DMS53 treated with DMSO at 0.1 percent for 48 hours (cell line): ENCODE data around the gene KRT76.
"Not testable (repeated sequence)": the region's sequence is repeated elsewhere in the genome, so short reads cannot be mapped to it uniquely, and the experiment has no call there.

Source experiments
- DNase-seq: peaks from one replicate; lab custom pipeline; 2025; ENCODE audit not compliant: unreplicated experiment; lab: John Stamatoyannopoulos, UW

KRT76 gene

DNA sequence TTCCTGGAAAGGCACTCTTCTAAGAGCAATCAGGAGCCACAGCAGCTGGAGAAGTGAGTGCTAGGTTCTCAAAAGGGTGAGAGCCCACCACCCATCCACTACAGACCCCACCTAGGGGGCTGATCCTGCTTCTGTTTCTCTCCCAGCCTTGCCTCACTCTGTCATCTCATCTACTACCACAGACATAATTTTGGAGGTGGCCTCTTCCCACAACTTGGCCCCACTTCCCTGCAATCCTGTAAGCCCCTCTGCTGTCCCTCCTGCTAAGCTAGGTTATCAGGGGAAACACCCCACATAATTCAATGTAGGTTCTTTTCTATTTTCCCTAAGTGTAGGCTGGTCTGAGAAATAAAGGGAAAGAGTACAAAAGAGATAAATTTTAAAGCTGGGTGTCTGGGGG, 16.5 kb downstream of the KRT76 start:
- DNase-seq: no peak

DNA sequence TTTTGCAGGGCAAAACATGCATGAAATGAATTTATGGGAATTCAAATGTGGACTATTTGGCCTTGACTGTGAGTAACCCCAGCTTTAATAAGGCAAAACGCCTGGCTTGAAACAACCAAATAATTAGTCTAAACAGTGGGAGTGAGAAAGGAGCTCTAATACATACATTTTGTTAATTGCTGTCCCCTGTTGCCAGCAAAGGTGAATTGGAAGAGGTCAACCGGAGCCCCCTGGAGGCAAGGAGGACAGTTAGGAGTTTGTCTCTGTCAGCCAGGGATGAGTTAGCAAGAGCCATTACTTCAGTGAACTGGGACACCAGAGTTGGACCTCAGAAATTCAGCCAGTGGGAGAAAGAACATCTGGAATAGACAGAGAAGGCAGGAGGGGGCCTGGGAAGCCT, 17.4 kb downstream of the KRT76 start:
- no peak for DNase-seq

DNA sequence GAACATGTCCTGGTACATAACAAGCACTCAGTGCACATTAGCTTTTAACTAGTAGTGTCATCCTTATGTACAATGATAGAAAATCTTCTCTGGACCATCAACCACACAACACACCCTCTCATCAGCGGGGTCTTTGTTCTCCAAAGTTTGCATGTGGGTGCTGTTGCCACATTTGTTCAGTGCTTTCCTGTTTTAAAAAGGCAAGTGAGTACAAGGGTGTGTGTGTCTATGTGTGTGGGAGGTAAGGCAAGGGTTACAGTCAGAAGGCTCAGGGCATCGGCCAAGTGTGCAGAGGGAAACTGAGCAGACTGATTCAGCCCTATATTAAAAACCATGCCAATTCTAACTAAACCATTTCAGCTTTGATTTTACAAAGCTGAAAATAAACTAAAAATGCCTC, 17.9 kb downstream of the KRT76 start:
- no peak for DNase-seq

DNA sequence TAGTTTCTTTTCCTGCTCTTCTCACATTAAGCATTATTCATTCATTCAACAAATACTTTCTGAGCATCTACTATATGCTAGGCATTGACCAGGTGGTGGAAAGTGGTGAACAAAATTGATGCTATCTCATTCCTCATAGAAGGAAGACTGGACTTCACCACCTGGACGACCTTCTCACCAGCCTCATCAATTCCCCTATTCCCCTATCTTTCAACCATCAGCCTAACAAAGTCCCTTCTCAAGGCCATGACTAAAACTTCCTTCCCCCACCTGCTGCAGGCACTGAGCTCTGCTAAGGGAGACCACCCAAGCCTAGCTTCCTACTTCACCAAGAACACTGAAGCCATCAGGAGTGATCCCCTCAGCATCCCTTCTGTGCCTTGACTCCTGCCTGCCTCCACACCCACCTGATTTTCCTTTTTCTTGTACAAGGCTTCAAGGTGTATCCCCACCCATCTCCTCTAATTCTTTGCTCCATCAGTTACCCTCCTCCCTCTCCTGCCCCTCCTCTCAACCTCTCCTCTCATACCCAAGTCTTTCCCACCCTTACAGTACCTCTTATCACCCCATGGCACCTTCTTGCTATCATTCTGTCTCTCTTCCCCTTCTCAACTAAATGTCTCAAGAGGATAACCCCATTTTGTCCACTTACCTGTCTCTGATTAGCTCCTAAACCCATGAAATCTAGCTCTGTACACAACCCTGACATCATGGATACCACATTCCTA, 19.5 kb downstream of the KRT76 start:
- DNase-seq: no peak

DNA sequence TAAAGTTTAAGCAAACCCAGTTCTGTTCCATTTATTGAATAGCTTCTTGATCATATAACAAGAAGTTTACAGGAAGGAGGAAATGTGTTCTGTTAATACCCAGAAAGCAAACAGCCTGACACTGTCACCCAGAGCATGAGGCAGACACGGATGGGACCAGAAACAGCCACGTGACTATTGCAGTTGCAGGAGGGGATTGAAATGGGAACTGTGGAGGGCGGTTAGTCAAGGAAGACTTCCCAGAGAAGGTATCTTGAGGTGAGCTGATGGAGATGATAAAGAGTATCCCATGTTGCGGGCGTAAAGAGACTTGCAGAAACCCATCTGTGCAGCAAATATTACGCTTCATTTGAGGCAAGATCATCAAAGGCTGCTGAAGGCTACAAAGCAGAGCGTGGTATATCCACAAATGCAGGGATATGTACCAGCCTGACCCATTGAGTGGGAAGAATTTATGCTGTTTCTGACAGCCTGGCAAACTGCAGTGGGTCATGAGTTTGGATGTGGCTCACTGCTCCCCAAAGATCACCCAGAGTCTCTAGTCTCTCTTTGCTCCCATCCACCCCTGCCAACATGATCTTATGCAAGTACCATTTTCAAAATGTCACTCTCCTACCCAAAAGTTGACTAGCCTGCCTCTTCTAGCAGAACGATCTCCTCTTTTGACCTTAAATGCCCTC, 20.7 kb downstream of the KRT76 start:
- no peak for DNase-seq

DNA sequence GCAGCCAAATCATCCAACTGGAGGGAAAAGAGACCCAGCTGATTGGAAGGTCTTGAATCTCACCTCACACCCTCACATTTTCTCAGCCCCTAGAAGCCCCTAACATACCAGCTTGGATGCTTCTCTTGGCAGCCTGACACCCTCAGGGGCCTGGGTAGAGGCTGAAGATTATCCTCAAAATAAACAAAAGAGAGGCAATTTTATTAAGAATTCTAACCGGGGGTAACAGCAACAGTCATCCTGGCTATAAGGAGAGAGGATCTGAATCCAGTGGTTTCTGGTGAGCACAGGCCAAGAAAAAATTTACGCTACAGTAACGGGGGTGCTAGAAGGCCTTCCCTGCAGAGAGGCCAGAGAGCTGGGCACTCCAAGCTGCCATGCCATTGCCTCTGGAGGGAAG, 21.6 kb downstream of the KRT76 start:
- DNase-seq: no peak

DNA sequence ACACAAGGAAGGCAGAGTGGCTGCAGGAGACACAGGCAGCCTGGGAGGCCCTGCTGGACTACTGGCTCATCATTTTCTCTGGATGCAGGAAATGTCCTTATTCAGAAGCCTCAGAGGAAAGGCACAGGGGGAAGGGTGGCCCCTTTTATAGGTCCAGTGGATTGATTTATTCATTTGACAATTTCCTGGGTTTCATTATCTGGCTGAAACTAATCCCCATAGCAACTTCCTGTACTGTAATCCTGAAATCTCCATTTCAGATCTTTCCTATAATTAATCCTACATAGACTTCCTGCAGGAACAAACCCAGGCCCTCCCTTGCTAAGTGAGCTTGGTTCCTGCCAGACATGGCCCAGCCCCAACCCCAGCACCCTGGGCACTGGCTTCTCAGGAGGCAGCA, 23.0 kb downstream of the KRT76 start:
- no peak for DNase-seq

DNA sequence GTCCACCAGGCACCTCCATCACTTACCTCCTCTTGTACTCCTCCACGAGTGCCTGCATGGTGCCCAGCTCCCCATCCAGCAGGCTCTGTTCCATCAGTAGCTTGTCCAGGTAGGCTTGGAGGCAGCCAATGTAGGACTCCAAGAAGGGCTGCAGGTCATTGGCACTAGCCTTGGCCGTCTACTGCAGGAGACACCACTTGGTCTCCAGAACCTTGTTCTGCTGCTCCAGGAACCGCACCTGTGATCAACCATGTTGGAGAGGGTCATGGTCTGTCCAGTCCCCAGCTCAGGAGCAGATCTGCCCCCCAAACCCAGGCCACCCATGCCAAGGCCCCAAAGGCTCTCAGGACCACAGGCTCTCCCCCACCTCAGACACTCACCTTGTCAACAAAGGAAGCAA, 23.9 kb downstream of the KRT76 start:
- no peak for DNase-seq

DNA sequence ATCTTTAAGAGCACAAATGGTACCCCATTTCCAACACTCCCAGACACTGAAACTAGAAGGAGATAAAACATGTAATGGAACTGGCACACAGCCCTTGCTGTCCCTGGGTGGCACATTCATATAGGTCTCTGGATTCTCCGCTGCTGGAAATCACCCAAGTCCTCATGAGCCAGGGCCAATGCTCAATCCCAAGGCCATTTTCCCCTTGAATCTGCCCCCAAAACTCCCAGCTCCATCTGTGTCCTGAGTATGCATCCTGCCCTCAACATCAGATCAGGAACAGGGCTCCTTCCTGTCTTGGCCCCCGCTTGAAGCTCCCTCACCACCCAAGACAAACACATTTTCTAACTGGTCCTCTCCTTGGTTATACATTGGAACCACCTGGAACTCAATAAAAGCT, 24.6 kb downstream of the KRT76 start:
- DNase-seq: no peak

DNA sequence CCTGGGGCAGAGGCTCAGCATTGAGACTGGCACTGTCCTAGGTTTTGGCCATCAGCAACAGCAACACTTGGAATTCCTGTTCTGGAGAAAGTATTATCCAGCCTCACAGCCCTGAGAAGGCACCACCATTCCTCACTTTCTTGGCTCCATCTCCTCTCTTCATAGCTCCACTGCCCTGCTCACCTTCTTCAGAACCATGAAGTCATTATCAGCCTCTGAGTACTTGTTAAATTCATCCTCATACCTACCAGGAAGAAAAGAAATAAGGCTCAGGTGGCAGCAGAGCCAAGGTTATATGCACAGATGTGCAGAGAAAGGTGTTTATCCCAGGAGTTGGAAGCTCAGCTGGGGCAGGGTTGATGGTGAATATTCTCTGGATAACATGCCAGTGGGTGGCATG, 25.4 kb downstream of the KRT76 start:
- no peak for DNase-seq

DNA sequence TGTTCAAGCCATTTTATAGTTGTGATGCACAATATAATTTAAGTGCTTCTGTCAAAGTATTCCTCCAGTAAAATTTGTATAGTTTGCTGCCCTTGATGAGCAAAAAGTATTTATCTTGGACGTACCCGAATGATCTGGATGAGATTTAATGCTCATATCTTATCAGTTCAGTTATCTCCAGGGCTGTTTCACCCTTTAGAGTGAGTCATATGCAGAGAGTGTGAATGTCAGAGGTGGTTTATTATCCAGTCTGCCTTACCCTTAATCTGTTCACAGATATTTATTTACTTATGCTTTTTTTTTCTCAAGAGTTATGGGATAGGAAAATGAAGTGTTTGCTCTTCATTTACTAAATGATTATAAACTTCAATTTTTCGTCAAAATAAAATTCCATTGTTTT, 26.6 kb downstream of the KRT76 start:
- not testable (repeated sequence) for DNase-seq

DNA sequence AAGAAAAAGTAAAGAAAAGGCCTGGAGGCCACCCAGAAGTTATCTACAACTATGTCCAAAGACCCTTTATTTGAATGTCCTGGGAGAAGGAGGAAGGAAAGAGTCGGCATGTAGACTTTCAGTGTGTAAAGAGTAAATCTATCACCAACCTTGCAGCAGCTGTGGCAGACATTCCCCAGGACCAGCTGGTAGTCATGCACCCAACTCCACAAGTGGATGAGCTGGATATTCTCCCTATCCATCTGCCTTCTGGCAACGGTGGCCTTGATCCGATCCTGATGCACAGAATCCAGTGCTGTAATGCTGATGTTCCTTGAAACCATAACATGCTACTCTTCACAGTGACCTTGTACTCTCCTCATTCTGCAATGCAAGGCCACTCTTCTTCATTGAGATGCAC, 27.3 kb downstream of the KRT76 start:
- DNase-seq: no peak

DNA sequence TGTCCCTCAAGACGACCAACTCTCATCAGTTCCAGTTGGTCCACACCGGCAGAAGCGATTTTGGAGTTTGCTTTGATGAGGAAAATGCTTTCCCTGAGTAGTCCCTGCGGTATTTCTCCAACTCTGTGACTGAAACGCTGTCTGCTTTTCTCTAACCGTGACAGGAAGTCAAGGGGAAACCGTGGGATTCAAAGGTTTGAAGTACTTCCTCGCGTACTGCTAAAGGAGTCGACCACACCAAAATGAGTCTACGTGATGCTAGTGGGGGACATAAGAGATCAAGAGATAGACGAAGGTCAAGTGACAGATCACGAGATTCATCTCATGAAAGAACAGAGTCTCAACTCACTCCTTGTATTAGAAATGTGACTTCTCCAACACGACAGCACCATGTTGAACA, 28.6 kb downstream of the KRT76 start:
- DNase-seq: no peak

DNA sequence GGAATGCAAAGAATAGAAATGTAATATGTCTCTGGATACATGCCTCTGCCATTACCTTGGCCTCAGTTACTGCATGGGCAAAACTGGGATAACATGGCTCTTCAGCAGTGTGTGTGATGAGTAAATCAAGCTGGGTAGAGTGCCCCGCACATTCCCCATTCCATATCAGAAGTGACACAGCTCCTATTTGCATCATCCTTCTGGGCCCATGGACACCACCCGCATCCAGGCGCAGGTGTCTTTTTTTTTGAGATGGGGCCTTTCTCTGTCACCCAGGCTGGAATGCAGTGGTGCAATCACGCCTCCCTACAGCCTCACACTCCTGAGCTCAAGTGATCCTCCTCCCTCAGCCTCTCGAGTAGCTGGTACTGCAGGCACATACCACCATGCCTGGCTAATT, 31.6 kb downstream of the KRT76 start:
- no peak for DNase-seq

DNA sequence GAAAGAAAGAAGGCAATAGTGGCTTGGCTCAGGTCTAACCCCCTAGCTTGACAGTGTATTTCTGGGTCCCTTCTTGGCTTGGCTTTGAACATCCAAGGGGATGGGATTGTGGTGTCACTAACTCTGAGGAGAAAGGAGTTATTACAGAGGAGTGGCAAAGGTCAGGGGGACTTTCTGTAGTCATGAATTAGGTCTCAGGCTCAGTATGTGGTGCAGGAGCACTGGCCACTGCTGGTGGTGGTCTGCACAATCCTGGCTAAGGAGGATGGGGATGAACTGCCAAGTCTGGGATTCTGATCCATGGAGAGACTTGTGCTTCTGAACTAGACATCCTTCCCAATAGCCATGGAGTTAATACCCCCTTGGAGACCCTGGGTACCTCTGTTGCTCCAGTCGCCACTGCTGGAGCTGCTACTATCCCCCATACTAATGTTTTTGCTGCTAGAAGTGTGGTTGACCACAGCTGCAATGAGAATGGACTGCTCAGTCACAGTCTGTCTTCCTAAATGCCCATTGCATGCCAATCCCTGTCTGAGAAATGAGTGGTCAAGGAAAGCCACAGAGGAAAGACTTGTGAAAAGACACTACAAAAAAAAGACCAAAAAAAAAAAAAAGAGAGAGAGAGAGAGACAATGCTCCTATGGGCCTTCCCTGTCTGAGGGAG, 32.5 kb downstream of the KRT76 start:
- no peak for DNase-seq

DNA sequence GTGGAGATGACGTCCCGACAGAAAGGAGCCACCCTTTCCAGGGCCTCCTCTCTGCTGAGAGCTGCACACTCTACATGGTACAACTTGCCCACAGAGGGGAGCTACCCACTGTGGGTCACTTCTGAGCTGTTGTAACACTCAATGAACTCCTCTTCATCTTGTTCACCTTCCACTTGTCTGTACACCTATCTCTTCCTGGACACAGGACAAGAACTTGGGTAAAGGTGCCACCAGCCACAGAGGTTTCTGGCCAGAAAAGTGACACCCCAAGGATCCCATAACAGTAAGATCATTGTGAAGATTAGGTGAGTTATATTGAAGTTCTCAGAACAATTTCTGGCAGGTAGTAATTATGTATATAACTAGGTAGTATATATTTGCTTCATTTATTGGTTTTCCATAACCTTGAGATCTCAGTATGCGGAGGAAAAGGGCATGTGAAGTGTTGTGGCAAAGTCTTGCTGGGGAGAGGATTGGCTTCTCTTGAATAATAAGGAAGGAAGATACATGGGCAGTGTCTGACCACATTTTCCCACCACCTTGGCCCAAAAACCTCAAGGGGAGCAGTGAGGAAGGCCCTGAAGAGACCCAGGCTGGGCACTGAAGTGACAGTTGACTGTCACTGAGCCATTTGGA, 34.2 kb downstream of the KRT76 start:
- no peak for DNase-seq

DNA sequence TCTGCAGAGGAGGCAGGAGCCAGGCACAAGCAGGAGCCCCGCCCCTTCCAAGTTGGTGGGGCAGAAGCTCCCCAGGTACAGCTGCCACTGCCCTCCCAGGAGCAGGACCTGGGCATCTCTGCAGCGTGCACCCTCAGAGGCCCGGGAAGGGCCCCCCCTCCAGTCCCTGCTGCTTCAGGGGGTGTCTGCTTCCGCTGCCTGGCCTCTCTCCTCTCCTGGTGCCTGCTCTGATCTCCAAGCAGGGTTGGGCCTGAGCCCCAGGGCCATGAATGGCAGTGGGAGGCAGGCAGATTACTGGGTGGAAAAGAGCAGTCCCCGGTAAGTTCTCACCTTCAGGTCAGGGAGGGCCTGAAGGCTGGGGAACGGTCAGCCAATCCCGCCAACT, 35.0 kb downstream of the KRT76 start:
- no peak for DNase-seq

DNA sequence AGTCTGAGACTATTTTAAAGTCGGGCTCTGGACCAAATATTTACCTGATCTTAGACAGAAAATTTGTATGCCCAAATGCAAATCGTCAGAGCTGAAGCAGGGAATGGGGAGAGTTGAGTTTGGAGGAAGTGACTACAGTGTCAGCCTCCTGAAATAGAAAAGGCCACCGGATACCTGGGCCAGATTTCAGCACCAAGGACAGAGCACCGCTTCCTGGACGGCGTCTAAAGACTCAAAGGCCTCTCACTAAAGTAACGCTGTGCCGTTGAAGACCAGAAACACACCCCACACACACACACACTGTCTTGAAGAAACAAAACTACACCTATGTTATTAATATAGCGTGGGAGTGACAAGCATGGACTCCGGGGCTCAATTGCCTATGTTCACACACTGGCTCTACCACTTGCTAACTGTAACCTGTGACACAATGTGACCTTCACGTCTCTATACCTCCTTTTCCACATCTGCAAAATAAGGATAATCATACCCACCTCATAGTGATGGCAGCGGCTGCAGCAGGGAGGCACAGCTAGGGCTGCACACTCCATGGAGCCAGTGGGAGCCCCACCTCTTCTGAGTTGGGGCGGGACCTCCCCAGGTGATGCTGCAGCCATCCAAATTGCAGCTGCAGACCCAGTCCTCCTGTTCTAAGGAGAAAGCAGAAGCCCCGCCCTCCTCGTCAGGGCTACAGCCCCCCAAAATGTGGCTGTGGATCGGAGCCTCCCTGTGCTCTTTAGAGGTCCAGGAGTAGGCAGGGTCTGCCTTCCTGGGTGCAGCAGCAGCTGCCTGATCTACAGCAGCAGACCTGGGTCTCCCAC, 35.6 kb downstream of the KRT76 start:
- DNase-seq: no peak

DNA sequence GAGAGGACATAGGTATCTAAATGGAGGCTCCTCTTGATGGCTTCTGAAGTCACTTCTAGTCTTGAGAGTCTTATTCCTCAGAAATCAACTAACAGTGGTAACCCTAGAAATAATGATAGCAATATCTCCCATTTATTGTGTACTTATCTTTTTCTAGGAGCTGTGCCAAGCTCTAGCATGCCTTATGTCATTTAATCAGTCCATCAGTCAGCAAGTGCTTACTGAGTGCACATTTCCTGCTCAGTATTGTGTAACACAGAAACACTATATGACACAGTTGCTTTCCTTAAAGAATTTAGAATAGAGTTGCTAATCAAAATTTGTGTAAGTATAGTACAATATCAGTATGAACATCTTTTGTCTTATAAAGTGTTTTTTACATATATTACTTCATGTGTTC, 36.6 kb downstream of the KRT76 start:
- DNase-seq: no peak

DNA sequence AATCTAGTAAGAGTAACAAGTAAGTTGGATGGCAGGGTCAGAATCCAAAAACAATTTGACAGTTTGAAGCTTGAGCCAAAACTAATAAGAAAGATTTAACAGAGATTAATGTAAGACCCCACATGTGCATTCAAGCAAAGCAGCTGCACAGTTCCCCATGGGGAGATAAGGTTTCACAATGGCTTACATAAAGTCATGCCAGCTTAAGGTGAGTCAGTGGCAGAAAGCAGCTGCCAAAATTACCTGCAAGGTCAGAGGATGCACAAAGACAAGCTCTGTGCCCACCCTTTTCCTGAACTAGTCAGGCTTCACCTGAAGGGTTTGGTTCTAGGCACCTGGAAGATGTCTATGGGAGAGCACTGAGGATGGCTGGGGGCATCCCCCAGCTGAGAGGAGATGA, 37.2 kb downstream of the KRT76 start:
- no peak for DNase-seq
